GM23338 (cell line): ENCODE measurements around the gene KLK6. TPM values are rescaled to one million over a fixed set of nuclear protein-coding genes. Genes with fewer than 3 reads are reported as not detected.

ENCODE experiments used
- ATAC-seq: fragments of 200-7000 bp; cut with Tn5 transposase; 3 replicates; pipeline ENCODE4 v1.9.1; 2020
- DNase-seq: peaks from one replicate; pipeline ENCODE4 v3.0.0-alpha.2; 2015; ENCODE audit warnings: low spot score
- H2AFZ ChIP-seq: fragments of 200-600 bp; sonication (generic); 2 replicates; pipeline ENCODE4 v1.8.0; 2016; ENCODE audit warnings: antibody characterized with exemption, mild to moderate bottlenecking, moderate library complexity
- H3F3A ChIP-seq: fragments of 200-600 bp; sonication (generic); replicated peaks from 2 replicates; pipeline ENCODE4 v1.8.0; 2017; ENCODE audit warnings: antibody characterized with exemption, mixed run types, low read depth
- H3K27ac ChIP-seq: fragments of 200-600 bp; sonication (generic); 2 replicates; pipeline ENCODE4 v1.6.1; 2016; ENCODE audit warnings: low read depth
- H3K27me3 ChIP-seq: fragments of 200-600 bp; sonication (generic); 2 replicates; pipeline ENCODE4 v1.8.0; 2016; ENCODE audit warnings: mild to moderate bottlenecking, mixed run types, moderate library complexity; ENCODE audit not compliant: insufficient read depth
- H3K36me3 ChIP-seq: fragments of 200-600 bp; sonication (generic); 2 replicates; pipeline ENCODE4 v1.8.0; 2016; ENCODE audit warnings: mild to moderate bottlenecking; ENCODE audit not compliant: insufficient read depth
- H3K4me1 ChIP-seq: fragments of 200-600 bp; sonication (generic); 2 replicates; pipeline ENCODE4 v1.8.0; 2016; ENCODE audit warnings: mild to moderate bottlenecking, moderate library complexity; ENCODE audit not compliant: insufficient read depth
- H3K4me2 ChIP-seq: fragments of 200-600 bp; sonication (generic); 2 replicates; pipeline ENCODE4 v1.7.1; 2017; ENCODE audit warnings: mixed run types
- H3K4me3 ChIP-seq: fragments of 200-600 bp; sonication (generic); 2 replicates; pipeline ENCODE4 v1.6.1; 2016; ENCODE audit warnings: mixed run types
- H3K79me2 ChIP-seq: fragments of 200-600 bp; sonication (generic); replicated peaks from 2 replicates; pipeline ENCODE4 v1.8.0; 2017; ENCODE audit warnings: mild to moderate bottlenecking; ENCODE audit not compliant: insufficient read depth
- H3K9me2 ChIP-seq: fragments of 200-600 bp; sonication (generic); 2 replicates; pipeline ENCODE4 v1.8.0; 2017; ENCODE audit not compliant: insufficient read depth
- H4K20me1 ChIP-seq: fragments of 200-600 bp; sonication (generic); replicated peaks from 2 replicates; pipeline ENCODE4 v1.8.0; 2017; ENCODE audit warnings: mild to moderate bottlenecking; ENCODE audit not compliant: insufficient read depth
- H3K27ac Mint-ChIP-seq: 2 replicates; pipeline ENCODE4 v1.8.0; 2020; ENCODE audit warnings: inconsistent platforms, mild to moderate bottlenecking, moderate library complexity, mixed read lengths
- H3K27me3 Mint-ChIP-seq: 3 replicates; pipeline ENCODE4 v1.8.0; 2022; ENCODE audit warnings: low read depth, mild to moderate bottlenecking, moderate library complexity, mixed read lengths, inconsistent platforms; ENCODE audit not compliant: insufficient read depth, poor library complexity
- H3K36me3 Mint-ChIP-seq: 3 replicates; pipeline ENCODE4 v1.8.0; 2021; ENCODE audit warnings: low read depth, mild to moderate bottlenecking, inconsistent platforms, moderate library complexity, mixed read lengths
- H3K4me1 Mint-ChIP-seq: 3 replicates; pipeline ENCODE4 v1.8.0; 2020; ENCODE audit warnings: mild to moderate bottlenecking, inconsistent platforms, mixed read lengths
- H3K4me3 Mint-ChIP-seq: 3 replicates; pipeline ENCODE4 v1.8.0; 2021; ENCODE audit warnings: moderate library complexity, mild to moderate bottlenecking, inconsistent platforms, mixed read lengths
- H3K9me3 Mint-ChIP-seq: 3 replicates; pipeline ENCODE4 v1.8.0; 2020; ENCODE audit warnings: moderate library complexity, mild to moderate bottlenecking, inconsistent platforms, mixed read lengths
- CREB1 ChIP-seq: fragments of 250-450 bp; sonication (Bioruptor Pico); IDR thresholded peaks from 2 replicates; pipeline ENCODE4 v1.5.0; 2020; ENCODE audit warnings: low read depth, mild to moderate bottlenecking, moderate library complexity
- EZH2 ChIP-seq: fragments of 200-600 bp; sonication (generic); IDR thresholded peaks from one replicate; pipeline ENCODE4 v1.8.0; 2017; ENCODE audit warnings: antibody characterized with exemption, mild to moderate bottlenecking, low read depth; ENCODE audit not compliant: unreplicated experiment
- REST ChIP-seq: IDR thresholded peaks from one replicate; pipeline ENCODE4 v1.6.1; 2018; ENCODE audit warnings: antibody characterized with exemption; ENCODE audit not compliant: unreplicated experiment
- polyA plus RNA-seq: library from polyadenylated mRNA; unstranded; fragments of >200 nt; fragmentation: Nextera tagmentation; extraction: Ambion mirVana; gene quantifications from 2 replicates; pipeline ENCODE4 v1.2.1, GENCODE V29; 2016
- total RNA-seq: library from RNA; depleted of rRNA; stranded (reverse); fragments of >200 nt; shearing (Covaris generic); gene quantifications from 2 replicates; pipeline ENCODE4 v1.2.3, GENCODE V29; 2014
- TF ChIP-seq, protein P1 (sequence below): fragments of 250-450 bp; sonication (Bioruptor Pico); IDR thresholded peaks from 2 replicates; pipeline ENCODE4 v1.5.0; 2020; ENCODE audit warnings: mild to moderate bottlenecking, moderate library complexity

KLK6 gene
- total and polyA plus RNA-seq, 2 experiments from 2014 or later = 0.47 to 0.56 TPM

- no peak overlapping the region for H3K27ac Mint-ChIP-seq
- no peak overlapping the region for H3K4me3 Mint-ChIP-seq
- Histone ChIP-seq H3K79me2 (no peaks in the 10 kb centered on the region), H3K27ac (no peak overlapping the region), H3K4me1 (no peaks in the 10 kb centered on the region), H3K9me2 (no peaks in the 10 kb centered on the region; the same call in 1 of the 2 replicates), H3K4me3 (no peak overlapping the region), H3K36me3 (no peaks in the 10 kb centered on the region), H3K27me3 (no peaks in the 10 kb centered on the region), H4K20me1 (no peaks in the 10 kb centered on the region), H3F3A (no peaks in the 10 kb centered on the region), H2AFZ (no peak overlapping the region), H3K4me2 (no peak overlapping the region)
- peaks cover 16% of the 10 kb centered on the region for H3K27me3 Mint-ChIP-seq
- DNase-seq = no peak
- no peaks in the 10 kb centered on the region for H3K36me3 Mint-ChIP-seq
- no peak for TF ChIP-seq EZH2
- TF ChIP-seq CREB1 = no peak
- no peak for TF ChIP-seq REST
- TF ChIP-seq, protein P1, sequence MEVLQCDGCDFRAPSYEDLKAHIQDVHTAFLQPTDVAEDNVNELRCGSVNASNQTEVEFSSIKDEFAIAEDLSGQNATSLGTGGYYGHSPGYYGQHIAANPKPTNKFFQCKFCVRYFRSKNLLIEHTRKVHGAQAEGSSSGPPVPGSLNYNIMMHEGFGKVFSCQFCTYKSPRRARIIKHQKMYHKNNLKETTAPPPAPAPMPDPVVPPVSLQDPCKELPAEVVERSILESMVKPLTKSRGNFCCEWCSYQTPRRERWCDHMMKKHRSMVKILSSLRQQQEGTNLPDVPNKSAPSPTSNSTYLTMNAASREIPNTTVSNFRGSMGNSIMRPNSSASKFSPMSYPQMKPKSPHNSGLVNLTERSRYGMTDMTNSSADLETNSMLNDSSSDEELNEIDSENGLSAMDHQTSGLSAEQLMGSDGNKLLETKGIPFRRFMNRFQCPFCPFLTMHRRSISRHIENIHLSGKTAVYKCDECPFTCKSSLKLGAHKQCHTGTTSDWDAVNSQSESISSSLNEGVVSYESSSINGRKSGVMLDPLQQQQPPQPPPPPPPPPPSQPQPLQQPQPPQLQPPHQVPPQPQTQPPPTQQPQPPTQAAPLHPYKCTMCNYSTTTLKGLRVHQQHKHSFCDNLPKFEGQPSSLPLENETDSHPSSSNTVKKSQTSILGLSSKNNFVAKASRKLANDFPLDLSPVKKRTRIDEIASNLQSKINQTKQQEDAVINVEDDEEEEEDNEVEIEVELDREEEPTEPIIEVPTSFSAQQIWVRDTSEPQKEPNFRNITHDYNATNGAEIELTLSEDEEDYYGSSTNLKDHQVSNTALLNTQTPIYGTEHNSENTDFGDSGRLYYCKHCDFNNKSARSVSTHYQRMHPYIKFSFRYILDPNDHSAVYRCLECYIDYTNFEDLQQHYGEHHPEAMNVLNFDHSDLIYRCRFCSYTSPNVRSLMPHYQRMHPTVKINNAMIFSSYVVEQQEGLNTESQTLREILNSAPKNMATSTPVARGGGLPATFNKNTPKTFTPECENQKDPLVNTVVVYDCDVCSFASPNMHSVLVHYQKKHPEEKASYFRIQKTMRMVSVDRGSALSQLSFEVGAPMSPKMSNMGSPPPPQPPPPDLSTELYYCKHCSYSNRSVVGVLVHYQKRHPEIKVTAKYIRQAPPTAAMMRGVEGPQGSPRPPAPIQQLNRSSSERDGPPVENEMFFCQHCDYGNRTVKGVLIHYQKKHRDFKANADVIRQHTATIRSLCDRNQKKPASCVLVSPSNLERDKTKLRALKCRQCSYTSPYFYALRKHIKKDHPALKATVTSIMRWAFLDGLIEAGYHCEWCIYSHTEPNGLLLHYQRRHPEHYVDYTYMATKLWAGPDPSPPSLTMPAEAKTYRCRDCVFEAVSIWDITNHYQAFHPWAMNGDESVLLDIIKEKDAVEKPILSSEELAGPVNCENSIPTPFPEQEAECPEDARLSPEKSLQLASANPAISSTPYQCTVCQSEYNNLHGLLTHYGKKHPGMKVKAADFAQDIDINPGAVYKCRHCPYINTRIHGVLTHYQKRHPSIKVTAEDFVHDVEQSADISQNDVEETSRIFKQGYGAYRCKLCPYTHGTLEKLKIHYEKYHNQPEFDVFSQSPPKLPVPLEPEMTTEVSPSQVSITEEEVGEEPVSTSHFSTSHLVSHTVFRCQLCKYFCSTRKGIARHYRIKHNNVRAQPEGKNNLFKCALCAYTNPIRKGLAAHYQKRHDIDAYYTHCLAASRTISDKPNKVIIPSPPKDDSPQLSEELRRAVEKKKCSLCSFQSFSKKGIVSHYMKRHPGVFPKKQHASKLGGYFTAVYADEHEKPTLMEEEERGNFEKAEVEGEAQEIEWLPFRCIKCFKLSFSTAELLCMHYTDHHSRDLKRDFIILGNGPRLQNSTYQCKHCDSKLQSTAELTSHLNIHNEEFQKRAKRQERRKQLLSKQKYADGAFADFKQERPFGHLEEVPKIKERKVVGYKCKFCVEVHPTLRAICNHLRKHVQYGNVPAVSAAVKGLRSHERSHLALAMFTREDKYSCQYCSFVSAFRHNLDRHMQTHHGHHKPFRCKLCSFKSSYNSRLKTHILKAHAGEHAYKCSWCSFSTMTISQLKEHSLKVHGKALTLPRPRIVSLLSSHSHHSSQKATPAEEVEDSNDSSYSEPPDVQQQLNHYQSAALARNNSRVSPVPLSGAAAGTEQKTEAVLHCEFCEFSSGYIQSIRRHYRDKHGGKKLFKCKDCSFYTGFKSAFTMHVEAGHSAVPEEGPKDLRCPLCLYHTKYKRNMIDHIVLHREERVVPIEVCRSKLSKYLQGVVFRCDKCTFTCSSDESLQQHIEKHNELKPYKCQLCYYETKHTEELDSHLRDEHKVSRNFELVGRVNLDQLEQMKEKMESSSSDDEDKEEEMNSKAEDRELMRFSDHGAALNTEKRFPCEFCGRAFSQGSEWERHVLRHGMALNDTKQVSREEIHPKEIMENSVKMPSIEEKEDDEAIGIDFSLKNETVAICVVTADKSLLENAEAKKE (CRISPR knock-in tag) = no peak
- H3K9me3 Mint-ChIP-seq = no peaks in the 10 kb centered on the region; the same call in 1 of the 3 replicates
- peaks cover 6% of the 10 kb centered on the region; the same call in 2 of the 3 replicates for H3K4me1 Mint-ChIP-seq
- ATAC-seq = no peak
Observed at GRCh38 chr19:50933640-50934039, 35.8 kb downstream of the KLK6 start.
